ENCODE data around the gene IVD.

The IVD gene

GRCh38 chr15:40456299-40456712 lies 50.7 kb downstream of the IVD start:
- no peak for DNase-seq (ENCODE audit: low read depth in 2 of 2, low spot score in 1 of 2)

GRCh38 chr15:40456738-40457137 lies 51.1 kb downstream of the IVD start:
- no peak for DNase-seq (ENCODE audit: low read depth in 2 of 2, low spot score in 1 of 2)

- no peak for DNase-seq (ENCODE audit: low read depth in 2 of 2, low spot score in 1 of 2)
Measured at GRCh38 chr15:40458495-40459371, 53.1 kb downstream of the IVD start.

- DNase-seq (ENCODE audit: low read depth in 2 of 2, low spot score in 1 of 2) = no peak
Measured at GRCh38 chr15:40459391-40460015, 53.9 kb downstream of the IVD start.

- DNase-seq (ENCODE audit: low read depth in 2 of 2, low spot score in 1 of 2) = no peak
Measured at GRCh38 chr15:40460404-40460803, 54.8 kb downstream of the IVD start.

- no peak for DNase-seq (ENCODE audit: low read depth in 2 of 2, low spot score in 1 of 2)
Measured at GRCh38 chr15:40461958-40462357, 56.4 kb downstream of the IVD start.

- DNase-seq (ENCODE audit: low read depth in 2 of 2, low spot score in 1 of 2) = no peak
Measured at GRCh38 chr15:40463279-40463678, 57.7 kb downstream of the IVD start.

- no peak for DNase-seq (ENCODE audit: low read depth in 2 of 2, low spot score in 1 of 2)
Measured at GRCh38 chr15:40463886-40464545, 58.4 kb downstream of the IVD start.

- DNase-seq (ENCODE audit: low read depth in 2 of 2, low spot score in 1 of 2) = no peak
Measured at GRCh38 chr15:40464595-40465185, 59.1 kb downstream of the IVD start.

- DNase-seq (ENCODE audit: low read depth in 2 of 2, low spot score in 1 of 2) = no peak
Measured at GRCh38 chr15:40465939-40466338, 60.3 kb downstream of the IVD start.

- no peak for DNase-seq (ENCODE audit: low read depth in 2 of 2, low spot score in 1 of 2)
Measured at GRCh38 chr15:40466426-40467260, 61.0 kb downstream of the IVD start.

GRCh38 chr15:40467261-40467615 lies 61.6 kb downstream of the IVD start:
- no peak for DNase-seq (ENCODE audit: low read depth in 2 of 2, low spot score in 1 of 2)

GRCh38 chr15:40468898-40469331 lies 63.3 kb downstream of the IVD start:
- DNase-seq (ENCODE audit: low read depth in 2 of 2, low spot score in 1 of 2) = no peak

GRCh38 chr15:40469776-40470390 lies 64.3 kb downstream of the IVD start:
- DNase-seq (ENCODE audit: low read depth in 2 of 2, low spot score in 1 of 2) = no peak

GRCh38 chr15:40470423-40471104 lies 65.0 kb downstream of the IVD start, which contains the start of gene CHST14:
Gene CHST14, plus strand, starts transcription at chr15:40470984. Its CDS starts 230 bp downstream, at chr15:40471214.
- DNase-seq (ENCODE audit: low read depth in 2 of 2, low spot score in 1 of 2) = peak; percentile 28 to 31
